ENCODE data around the gene KRTAP1-3.

DNA sequence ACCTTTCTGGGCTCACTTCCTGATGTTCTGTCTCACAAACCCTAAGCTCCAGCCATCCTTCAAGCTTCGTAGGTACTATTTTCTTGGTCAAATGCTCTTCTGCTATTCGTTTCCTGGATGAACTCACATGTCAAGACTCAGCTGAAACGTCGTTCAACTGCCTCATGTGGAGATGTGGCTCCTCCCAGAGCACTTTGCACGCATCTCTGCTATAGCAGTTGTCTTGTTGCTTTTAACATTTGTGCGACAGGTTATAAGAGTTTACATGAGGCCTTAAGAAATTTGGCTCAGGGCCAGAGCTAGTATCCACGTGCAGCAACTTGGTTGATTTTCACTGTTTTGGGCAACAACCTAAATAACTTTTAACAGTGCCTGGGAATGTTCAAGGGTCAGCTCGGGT is 47.8 kb downstream of the KRTAP1-3 start:
- TF ChIP-seq GABPA (IDR thresholded peaks at IDR 0.05; ENCODE audit: low read depth) = no peak
- TF ChIP-seq, protein P1, sequence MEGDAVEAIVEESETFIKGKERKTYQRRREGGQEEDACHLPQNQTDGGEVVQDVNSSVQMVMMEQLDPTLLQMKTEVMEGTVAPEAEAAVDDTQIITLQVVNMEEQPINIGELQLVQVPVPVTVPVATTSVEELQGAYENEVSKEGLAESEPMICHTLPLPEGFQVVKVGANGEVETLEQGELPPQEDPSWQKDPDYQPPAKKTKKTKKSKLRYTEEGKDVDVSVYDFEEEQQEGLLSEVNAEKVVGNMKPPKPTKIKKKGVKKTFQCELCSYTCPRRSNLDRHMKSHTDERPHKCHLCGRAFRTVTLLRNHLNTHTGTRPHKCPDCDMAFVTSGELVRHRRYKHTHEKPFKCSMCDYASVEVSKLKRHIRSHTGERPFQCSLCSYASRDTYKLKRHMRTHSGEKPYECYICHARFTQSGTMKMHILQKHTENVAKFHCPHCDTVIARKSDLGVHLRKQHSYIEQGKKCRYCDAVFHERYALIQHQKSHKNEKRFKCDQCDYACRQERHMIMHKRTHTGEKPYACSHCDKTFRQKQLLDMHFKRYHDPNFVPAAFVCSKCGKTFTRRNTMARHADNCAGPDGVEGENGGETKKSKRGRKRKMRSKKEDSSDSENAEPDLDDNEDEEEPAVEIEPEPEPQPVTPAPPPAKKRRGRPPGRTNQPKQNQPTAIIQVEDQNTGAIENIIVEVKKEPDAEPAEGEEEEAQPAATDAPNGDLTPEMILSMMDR (IDR thresholded peaks at IDR 0.05; ENCODE audit: insufficient read depth, low read length) = no peak

All from HL-60 (cell line).